ENCODE data around the gene ORC3.

DNA sequence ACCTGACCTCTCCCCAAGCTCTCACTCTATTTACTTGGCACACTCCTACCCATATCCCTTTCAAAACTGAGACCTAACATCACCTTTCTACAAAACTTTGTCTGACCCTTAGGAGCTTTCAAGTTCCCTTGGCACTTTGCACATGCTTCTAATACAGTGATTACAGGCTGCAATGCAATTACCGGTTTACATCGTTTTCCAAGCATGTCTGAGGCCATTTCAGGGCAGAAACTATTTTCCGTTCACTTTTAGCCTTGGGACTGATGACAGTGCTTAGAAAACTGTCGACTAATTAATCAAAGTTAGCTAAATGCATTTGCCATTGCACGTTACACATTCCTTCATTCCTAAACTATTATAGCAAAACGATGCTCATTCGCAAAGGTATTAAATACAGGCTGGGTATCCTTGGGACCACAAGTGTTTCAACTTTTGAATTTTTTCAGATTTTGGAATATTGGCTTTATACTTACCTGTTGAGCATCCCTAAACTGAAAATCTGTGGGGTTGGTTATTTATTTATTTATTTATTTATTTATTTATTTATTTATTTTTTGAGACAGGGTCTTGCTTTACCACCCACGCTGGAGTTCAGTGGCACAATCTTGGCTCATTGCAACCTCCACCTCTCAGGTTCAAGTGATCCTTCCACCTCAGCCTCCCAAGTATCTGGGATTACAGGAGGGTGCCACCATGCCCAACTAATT lies 3.4 kb upstream of the ORC3 start:
- TF ChIP-seq EZH2 (IDR thresholded peaks at IDR 0.05; ENCODE audit: borderline replicate concordance, low read depth, low read length, poor library complexity, severe bottlenecking): no peak
- TF ChIP-seq, protein P1, sequence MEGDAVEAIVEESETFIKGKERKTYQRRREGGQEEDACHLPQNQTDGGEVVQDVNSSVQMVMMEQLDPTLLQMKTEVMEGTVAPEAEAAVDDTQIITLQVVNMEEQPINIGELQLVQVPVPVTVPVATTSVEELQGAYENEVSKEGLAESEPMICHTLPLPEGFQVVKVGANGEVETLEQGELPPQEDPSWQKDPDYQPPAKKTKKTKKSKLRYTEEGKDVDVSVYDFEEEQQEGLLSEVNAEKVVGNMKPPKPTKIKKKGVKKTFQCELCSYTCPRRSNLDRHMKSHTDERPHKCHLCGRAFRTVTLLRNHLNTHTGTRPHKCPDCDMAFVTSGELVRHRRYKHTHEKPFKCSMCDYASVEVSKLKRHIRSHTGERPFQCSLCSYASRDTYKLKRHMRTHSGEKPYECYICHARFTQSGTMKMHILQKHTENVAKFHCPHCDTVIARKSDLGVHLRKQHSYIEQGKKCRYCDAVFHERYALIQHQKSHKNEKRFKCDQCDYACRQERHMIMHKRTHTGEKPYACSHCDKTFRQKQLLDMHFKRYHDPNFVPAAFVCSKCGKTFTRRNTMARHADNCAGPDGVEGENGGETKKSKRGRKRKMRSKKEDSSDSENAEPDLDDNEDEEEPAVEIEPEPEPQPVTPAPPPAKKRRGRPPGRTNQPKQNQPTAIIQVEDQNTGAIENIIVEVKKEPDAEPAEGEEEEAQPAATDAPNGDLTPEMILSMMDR (conservative IDR thresholded peaks at IDR 0.05; ENCODE audit: low read depth, low read length): no peak
